Activated T-helper 1 cell treated with anti-CD3 and anti-CD28 coated beads, Interleukin-12 subunit alpha, Interleukin-12 subunit beta, Interleukin-2, Interleukin-4 antibody, amounts not matched to agents 30 ng/mL and 10 ng/mL and 1 ng/mL, durations not matched to agents 14 hours and 24 hours and 36 hours (primary cell): Measurements from ENCODE around the gene NEDD9. TPM values are rescaled to one million over a fixed set of nuclear protein-coding genes. Genes with fewer than 3 reads are reported as not detected.

Experiments used
- DNase-seq: peaks from one replicate; pipeline ENCODE4 v3.0.0; 2021; ENCODE audit warnings: low spot score
- H3K27ac Mint-ChIP-seq: one replicate; pipeline ENCODE4 v1.8.0; 2021; ENCODE audit warnings: mild to moderate bottlenecking, mixed read lengths
- H3K27me3 Mint-ChIP-seq: one replicate; pipeline ENCODE4 v1.8.0; 2022; ENCODE audit warnings: mild to moderate bottlenecking, moderate library complexity, mixed read lengths; ENCODE audit not compliant: insufficient read depth
- H3K36me3 Mint-ChIP-seq: one replicate; pipeline ENCODE4 v1.8.0; 2021; ENCODE audit warnings: low read depth, mixed read lengths
- H3K4me1 Mint-ChIP-seq: one replicate; pipeline ENCODE4 v1.8.0; 2021; ENCODE audit warnings: low read depth, mixed read lengths
- H3K4me3 Mint-ChIP-seq: one replicate; pipeline ENCODE4 v1.8.0; 2021; ENCODE audit warnings: mild to moderate bottlenecking, moderate library complexity, mixed read lengths
- H3K9me3 Mint-ChIP-seq: one replicate; pipeline ENCODE4 v1.8.0; 2021; ENCODE audit warnings: mixed read lengths
- intact Hi-C: fragments of 100-400 bp; cut with micrococcal nuclease; formaldehyde crosslinking; loops from one replicate; pipeline ENCODE4 v1.15.1; 2024
- total RNA-seq: library from RNA; stranded (reverse); gene quantifications from 2 replicates; pipeline ENCODE4 v1.2.3, GENCODE V29; 2022

NEDD9 gene, protein sequence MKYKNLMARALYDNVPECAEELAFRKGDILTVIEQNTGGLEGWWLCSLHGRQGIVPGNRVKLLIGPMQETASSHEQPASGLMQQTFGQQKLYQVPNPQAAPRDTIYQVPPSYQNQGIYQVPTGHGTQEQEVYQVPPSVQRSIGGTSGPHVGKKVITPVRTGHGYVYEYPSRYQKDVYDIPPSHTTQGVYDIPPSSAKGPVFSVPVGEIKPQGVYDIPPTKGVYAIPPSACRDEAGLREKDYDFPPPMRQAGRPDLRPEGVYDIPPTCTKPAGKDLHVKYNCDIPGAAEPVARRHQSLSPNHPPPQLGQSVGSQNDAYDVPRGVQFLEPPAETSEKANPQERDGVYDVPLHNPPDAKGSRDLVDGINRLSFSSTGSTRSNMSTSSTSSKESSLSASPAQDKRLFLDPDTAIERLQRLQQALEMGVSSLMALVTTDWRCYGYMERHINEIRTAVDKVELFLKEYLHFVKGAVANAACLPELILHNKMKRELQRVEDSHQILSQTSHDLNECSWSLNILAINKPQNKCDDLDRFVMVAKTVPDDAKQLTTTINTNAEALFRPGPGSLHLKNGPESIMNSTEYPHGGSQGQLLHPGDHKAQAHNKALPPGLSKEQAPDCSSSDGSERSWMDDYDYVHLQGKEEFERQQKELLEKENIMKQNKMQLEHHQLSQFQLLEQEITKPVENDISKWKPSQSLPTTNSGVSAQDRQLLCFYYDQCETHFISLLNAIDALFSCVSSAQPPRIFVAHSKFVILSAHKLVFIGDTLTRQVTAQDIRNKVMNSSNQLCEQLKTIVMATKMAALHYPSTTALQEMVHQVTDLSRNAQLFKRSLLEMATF
- total RNA-seq = 53.2 and 62.1 TPM in 2 replicates

DNA sequence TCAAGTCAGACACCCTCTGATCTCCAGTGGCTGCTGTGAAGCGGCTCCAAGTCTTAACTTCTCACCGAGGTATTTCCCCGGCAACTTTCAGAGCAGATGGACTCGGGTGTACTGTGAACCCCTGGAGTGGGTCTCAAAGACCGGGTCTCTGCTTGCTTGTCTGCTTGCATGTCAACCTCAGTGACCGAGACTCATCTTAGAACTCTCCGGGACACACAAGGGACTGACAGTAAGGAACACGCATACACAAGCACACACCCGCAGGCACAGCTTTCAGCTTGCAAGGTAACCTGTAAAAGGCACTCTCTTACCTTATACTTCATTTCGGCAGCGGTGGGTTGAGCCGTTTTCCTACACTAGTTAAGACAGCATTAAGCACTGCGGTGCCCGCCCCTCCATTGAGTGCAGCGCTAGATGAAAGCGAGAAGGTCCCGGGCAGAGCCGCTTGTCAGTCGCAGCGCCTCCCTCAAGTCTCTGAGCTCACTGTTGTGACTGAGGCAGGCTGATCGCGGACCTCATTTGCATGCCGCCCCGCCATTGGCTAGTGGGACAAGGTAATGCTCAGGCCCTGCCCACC is at the start of gene NEDD9:
TSS of gene NEDD9 (minus strand) at position 476 of the 577 bp plus-strand sequence. CDS start at position 323, 153 bp downstream.
- intact Hi-C loops = loop anchor here (1.0 to 5.0 kb wide), 16 partner anchors 8 to 480 kb away; partner anchors contain the start of genes MAK, SMIM13 and TMEM170B
- Mint-ChIP-seq H3K4me1 (peaks cover 86% of the 10 kb centered on the region), H3K36me3 (peaks cover 38% of the 10 kb centered on the region), H3K4me3 (peak within 1 kb of the TSS; percentile 98), H3K9me3 (no peaks in the 10 kb centered on the region), H3K27ac (peak within 1 kb of the TSS; percentile 96), H3K27me3 (no peaks in the 10 kb centered on the region)
- DNase-seq = peak; percentile 93

DNA sequence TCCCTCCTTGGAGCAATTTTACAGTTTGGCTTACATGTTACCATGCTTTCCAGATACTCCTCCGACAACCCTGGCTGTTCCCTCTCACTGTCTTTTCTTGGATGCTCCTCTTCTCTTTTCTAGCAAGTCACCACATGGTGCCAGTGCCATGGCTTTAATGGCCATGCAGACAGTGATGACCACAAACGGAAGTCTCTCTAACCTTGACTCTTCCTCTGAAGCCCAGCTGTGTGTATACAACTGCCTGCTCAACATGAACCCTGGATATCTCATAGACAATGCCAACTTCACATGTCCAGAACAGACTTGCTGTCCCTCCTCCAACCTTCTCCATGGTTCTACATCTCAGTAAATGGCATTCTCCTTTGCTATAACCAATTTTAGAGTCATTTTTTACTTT is 49.8 kb upstream of the NEDD9 start:
- H3K4me3 Mint-ChIP-seq = no peak overlapping the region
- no peak overlapping the region for H3K27ac Mint-ChIP-seq
- intact Hi-C loops = no loop called here
- peaks cover 29% of the 10 kb centered on the region for H3K36me3 Mint-ChIP-seq
- peaks cover 7% of the 10 kb centered on the region for H3K9me3 Mint-ChIP-seq
- peaks cover 22% of the 10 kb centered on the region for H3K4me1 Mint-ChIP-seq
- H3K27me3 Mint-ChIP-seq = no peaks in the 10 kb centered on the region
- DNase-seq = no peak

DNA sequence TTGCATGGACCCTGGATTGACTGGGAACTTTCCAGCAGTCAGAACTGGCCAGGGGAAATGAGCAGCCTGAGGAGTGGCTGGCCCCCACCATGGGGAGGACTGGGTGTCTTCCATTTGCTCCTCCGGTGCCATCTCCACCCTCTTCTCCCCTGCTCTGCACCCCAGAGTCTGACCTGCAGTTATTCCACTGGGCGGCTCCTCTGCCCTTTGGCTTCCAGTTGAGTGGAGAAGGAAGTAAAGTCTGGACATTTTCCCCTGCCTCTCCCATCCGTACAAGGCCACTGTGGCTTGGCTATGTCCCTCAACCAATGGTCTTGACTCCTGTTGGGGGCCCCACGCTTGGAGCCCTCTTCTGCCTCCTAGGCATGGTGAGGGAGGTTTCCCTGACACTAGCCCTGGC is 47.9 kb upstream of the NEDD9 start:
- no peak overlapping the region for H3K4me3 Mint-ChIP-seq
- H3K27ac Mint-ChIP-seq = no peak overlapping the region
- DNase-seq = no peak
- intact Hi-C loops = no loop called here
- no peaks in the 10 kb centered on the region for H3K27me3 Mint-ChIP-seq
- peaks cover 3% of the 10 kb centered on the region for H3K9me3 Mint-ChIP-seq
- peaks cover 37% of the 10 kb centered on the region for H3K4me1 Mint-ChIP-seq
- H3K36me3 Mint-ChIP-seq = peaks cover 30% of the 10 kb centered on the region

DNA sequence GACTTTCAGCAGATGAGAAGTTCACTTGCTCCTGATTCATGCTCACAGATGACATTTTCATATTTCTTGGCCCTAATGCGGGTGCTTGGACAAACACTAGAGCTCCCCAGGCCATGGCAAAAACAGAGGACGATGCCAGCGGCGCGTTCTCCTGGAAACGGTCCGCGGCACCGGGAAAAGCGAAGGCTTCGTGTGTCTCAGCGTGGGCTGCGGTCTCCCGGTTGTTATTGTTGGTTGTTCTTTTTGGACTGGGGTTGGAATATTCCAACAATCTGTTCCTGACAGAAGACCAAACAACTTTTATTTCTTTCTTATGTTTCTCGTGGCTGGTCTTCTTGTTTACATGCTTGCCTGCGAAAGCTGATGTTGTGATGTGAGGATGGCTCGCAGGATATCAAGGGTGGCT is 46.8 kb upstream of the NEDD9 start:
- Mint-ChIP-seq H3K4me1 (peaks cover 42% of the 10 kb centered on the region), H3K36me3 (peaks cover 29% of the 10 kb centered on the region), H3K27me3 (no peaks in the 10 kb centered on the region), H3K9me3 (peaks cover 3% of the 10 kb centered on the region), H3K4me3 (no peak overlapping the region), H3K27ac (no peak overlapping the region)
- intact Hi-C loops = no loop called here
- DNase-seq = no peak

DNA sequence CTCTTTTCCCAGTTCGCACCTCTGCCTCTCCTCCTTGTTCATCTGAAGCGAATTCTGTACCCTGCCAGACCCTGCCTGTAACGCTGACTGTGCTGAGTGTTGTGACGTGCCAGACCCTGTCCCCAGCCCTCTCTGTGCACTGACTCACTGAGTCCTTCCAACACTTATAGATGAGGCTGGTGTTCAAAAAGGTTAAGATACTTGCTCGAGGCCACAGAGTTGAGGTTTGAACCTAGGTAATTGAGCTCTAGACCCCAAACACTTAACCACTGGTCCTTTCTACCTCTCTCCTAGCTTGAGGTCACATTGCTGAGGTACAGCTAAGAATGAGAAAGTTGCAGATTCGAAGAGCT is 45.7 kb upstream of the NEDD9 start:
- no peaks in the 10 kb centered on the region for H3K27me3 Mint-ChIP-seq
- intact Hi-C loops = no loop called here
- peak overlapping the region; percentile 8 for H3K4me3 Mint-ChIP-seq
- peaks cover 31% of the 10 kb centered on the region for H3K36me3 Mint-ChIP-seq
- H3K9me3 Mint-ChIP-seq = peaks cover 3% of the 10 kb centered on the region
- DNase-seq = no peak
- peaks cover 43% of the 10 kb centered on the region for H3K4me1 Mint-ChIP-seq
- H3K27ac Mint-ChIP-seq = peak overlapping the region; percentile 90

DNA sequence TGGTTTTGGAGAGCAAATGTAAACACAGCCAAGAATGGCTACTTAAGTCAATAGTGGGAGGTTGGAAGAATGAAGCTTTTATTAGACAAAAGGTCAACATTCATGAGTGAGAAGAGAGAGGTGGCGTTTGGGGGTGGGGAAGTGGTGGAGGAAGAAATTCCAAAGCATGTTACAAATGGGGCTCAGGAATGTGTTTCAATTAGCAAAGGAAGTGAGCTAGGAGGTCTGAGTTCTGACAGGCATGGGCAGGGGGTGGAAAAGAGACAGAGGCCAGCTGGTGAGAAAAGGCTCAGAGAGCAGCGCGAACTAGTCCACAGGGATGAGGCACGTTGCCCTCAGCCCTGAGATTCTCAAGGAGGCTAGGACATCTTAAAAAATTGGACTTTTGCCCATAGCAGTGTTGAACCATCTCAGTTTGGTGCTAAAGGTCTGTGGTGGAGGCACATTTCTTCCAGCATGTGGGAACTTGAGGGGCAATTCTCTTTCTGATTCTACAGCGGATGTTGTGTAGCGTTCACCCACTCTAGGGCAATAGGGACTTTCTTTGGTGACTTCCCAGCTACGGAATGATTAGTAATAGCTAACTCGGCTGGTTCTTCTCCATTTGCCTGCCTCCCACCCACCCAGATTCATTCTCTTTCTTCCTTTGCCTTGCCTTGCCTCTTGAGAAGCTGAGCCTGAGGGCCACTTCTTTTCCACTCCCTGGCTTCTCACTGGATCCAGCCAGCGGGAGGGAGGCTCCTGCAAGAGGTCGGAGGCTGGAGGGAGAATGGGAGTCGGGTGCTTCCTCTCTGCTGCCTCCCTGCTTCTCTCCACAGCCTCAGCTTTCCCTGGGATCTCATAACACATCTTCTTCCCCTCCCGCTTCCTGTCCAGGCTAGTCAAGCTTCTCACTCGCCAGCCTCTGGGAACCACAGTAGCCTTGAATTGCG is 45.1 kb upstream of the NEDD9 start:
- H3K27me3 Mint-ChIP-seq = no peaks in the 10 kb centered on the region
- H3K36me3 Mint-ChIP-seq = peaks cover 31% of the 10 kb centered on the region
- DNase-seq = no peak
- H3K27ac Mint-ChIP-seq = peak overlapping the region; percentile 90
- intact Hi-C loops = no loop called here
- H3K4me1 Mint-ChIP-seq = peaks cover 43% of the 10 kb centered on the region
- peaks cover 3% of the 10 kb centered on the region for H3K9me3 Mint-ChIP-seq
- H3K4me3 Mint-ChIP-seq = peak overlapping the region; percentile 1

DNA sequence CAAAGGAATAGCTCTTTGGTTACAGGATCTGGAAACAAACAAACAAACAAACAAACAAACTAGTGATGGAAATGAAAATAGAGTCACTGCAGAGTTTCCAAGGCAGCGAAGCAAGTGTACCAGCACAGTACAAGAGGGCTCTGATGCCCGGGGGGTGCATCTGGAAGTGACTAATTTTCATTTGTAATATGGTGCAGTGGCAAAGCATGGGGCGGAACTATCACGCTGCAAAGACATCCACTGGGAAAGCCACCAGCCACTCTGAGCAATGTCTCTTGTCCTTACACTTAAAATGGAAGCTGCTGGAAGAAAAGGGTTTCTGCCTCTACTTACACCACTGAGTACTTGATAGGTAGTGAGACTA is 44.4 kb upstream of the NEDD9 start:
- Mint-ChIP-seq H3K27ac (peak overlapping the region; percentile 90), H3K9me3 (peaks cover 3% of the 10 kb centered on the region), H3K27me3 (no peaks in the 10 kb centered on the region), H3K4me1 (peaks cover 43% of the 10 kb centered on the region), H3K4me3 (peak overlapping the region; percentile 1), H3K36me3 (peaks cover 35% of the 10 kb centered on the region)
- intact Hi-C loops = no loop called here
- DNase-seq = no peak

DNA sequence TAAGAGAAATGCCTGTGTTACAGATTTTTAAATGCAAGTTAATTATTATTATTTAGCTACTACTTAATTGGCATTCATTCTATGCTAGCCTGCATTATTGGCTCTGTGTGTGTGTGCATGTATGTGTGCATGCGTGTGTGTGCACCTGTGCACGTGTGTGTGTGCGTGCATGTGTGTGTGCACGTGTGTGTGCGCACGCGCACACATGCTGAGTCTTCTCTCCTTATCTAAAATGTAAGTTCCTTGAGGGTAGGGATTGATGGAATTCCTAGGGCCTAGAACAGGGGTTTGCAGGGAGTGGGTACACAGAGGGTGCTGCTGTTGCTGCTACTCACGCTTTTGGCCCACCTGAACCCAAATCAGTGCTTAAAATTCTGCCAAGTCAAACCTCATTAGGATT is 43.8 kb upstream of the NEDD9 start:
- H3K9me3 Mint-ChIP-seq = peaks cover 2% of the 10 kb centered on the region
- intact Hi-C loops = no loop called here
- H3K27me3 Mint-ChIP-seq = no peaks in the 10 kb centered on the region
- peak overlapping the region; percentile 90 for H3K27ac Mint-ChIP-seq
- DNase-seq = no peak
- H3K4me1 Mint-ChIP-seq = peaks cover 43% of the 10 kb centered on the region
- H3K36me3 Mint-ChIP-seq = peaks cover 38% of the 10 kb centered on the region
- no peak overlapping the region for H3K4me3 Mint-ChIP-seq

DNA sequence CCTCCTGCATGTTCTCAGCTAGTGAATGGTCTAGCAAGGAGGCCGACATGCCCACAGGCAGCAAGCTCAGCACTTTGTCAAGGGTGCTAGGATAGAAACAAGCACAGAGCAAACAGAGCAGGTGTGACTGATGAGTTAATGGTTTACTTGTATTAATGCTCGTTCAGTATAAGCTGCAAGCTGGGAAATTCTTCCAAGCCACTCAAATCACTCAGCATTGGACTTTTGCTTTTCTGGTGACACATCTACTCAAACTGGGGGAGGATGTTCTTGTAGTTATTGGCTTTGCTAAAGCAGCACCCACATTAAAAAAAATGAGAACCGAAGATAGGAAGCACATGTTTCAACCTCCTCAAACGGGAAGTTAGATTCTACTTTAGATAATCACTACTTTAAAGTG is 43.1 kb upstream of the NEDD9 start:
- H3K36me3 Mint-ChIP-seq = peaks cover 38% of the 10 kb centered on the region
- peak overlapping the region; percentile 0 for H3K4me3 Mint-ChIP-seq

DNA sequence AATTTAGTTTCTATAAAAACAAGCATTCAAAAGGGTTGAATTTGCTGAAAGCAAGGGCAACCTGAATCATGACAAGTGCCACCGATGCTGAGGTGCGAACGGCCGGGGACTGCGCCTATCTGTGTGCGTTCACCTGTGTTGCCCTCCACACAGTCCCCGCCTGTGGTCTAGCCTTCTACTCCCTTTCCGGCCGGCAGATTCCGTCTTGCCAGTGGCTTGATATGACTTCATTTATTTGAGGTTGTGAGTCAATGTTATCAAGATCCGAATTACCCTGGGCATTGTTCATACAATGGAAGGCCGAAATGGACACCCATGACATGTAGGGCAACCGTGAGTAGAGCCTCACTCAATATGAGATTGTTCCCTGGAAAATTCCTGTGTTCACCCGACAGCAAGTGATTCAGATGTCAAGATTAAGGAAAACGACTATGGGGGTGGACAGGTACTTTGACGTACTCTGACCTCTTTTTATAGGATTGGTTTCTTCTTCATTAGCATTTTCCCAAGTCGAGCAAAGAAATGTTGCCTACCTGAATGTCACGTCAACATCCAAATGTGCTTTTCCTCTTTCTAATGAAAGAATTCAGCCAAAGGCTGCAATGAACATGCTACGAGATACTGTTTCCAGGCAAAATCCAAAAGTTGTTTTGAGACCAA is 41.1 kb upstream of the NEDD9 start:
- peaks cover 30% of the 10 kb centered on the region for H3K36me3 Mint-ChIP-seq
- H3K4me3 Mint-ChIP-seq = no peak overlapping the region
- intact Hi-C loops = loop anchor here (2.0 kb wide), 4 partner anchors 15 to 139 kb away; no protein-coding TSS in a partner anchor
- H3K9me3 Mint-ChIP-seq = no peaks in the 10 kb centered on the region
- H3K4me1 Mint-ChIP-seq = peaks cover 41% of the 10 kb centered on the region
- no peaks in the 10 kb centered on the region for H3K27me3 Mint-ChIP-seq
- no peak for DNase-seq
- no peak overlapping the region for H3K27ac Mint-ChIP-seq

More for the DNA sequence above, 43.1 kb upstream of the NEDD9 start:
- intact Hi-C loops = loop anchor here (1.0 to 2.0 kb wide), 10 partner anchors 17 to 184 kb away; partner anchors contain the start of gene NEDD9
- H3K27me3 Mint-ChIP-seq = no peaks in the 10 kb centered on the region
- no peak for DNase-seq
- peak overlapping the region; percentile 41 for H3K27ac Mint-ChIP-seq
- H3K4me1 Mint-ChIP-seq = peaks cover 43% of the 10 kb centered on the region
- no peaks in the 10 kb centered on the region for H3K9me3 Mint-ChIP-seq

DNA sequence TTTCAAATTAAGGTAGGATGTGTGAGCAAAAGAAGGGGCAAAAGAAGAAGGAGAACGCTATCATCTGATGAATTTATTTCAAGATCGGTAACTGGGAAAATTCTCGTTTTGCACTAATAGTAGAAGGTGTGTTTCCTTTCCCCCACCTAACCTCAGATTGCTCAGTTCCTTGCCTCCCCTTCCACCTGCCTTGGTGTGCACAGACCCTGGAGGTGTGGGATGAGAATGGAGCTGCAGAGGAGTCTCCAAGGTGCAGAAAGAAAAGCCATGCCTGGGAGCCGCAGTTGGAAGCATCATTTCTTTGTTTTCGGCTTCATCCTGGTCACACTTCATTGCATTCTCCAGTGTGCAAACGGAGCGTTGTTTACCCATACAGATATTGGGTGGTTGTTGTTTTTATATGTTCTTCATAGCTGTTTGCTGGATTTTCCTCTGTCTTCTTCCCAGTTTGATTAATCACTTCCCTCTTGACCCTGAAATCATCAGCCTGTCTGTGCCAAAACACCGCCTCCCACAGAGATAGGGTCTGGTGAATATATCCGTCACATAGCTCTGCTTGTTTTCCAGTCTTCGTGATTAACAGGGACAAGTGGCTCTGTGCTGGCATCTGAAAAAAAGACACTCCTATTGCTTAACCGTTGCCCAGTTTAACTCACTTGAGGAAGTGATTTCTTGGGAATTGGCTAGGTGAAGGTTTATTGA is 40.2 kb upstream of the NEDD9 start:
- intact Hi-C loops = no loop called here
- H3K9me3 Mint-ChIP-seq = no peaks in the 10 kb centered on the region
- H3K27ac Mint-ChIP-seq = no peak overlapping the region
- no peak overlapping the region for H3K4me3 Mint-ChIP-seq
- peaks cover 24% of the 10 kb centered on the region for H3K36me3 Mint-ChIP-seq
- H3K27me3 Mint-ChIP-seq = no peaks in the 10 kb centered on the region
- DNase-seq = no peak
- peaks cover 33% of the 10 kb centered on the region for H3K4me1 Mint-ChIP-seq
